H9 (cell line): ENCODE measurements around the gene DNAJC12. TPM values are rescaled to one million over a fixed set of nuclear protein-coding genes. Genes with fewer than 3 reads are reported as not detected.

ENCODE experiments used
- DNase-seq: peaks from one replicate; pipeline ENCODE4 v3.0.0-alpha.2; 2017
- H2AFZ ChIP-seq: one replicate; pipeline ENCODE4 v1.6.1; 2013; ENCODE audit warnings: mild to moderate bottlenecking, low read length, control low read depth, moderate library complexity
- H2AK5ac ChIP-seq: 2 replicates; pipeline ENCODE4 v1.6.1; 2013; ENCODE audit warnings: low read length, control low read depth, mixed read lengths; ENCODE audit not compliant: insufficient read length
- H2BK120ac ChIP-seq: one replicate; pipeline ENCODE4 v1.6.1; 2013; ENCODE audit warnings: low read depth, mild to moderate bottlenecking, low read length, control low read depth, inconsistent platforms; ENCODE audit not compliant: poor library complexity, severe bottlenecking
- H2BK12ac ChIP-seq: 2 replicates; pipeline ENCODE4 v1.6.1; 2013; ENCODE audit warnings: low read length, control low read depth, mixed read lengths, low read depth; ENCODE audit not compliant: insufficient read length
- H2BK15ac ChIP-seq: 2 replicates; pipeline ENCODE4 v1.6.1; 2013; ENCODE audit warnings: low read depth, low read length, control low read depth
- H2BK20ac ChIP-seq: one replicate; pipeline ENCODE4 v1.6.1; 2013; ENCODE audit warnings: low read depth, mild to moderate bottlenecking, low read length, control low read depth, inconsistent platforms; ENCODE audit not compliant: poor library complexity, severe bottlenecking
- H2BK5ac ChIP-seq: 2 replicates; pipeline ENCODE4 v1.6.1; 2013; ENCODE audit warnings: low read length, control low read depth, mixed read lengths; ENCODE audit not compliant: insufficient read length
- H3K14ac ChIP-seq: 2 replicates; pipeline ENCODE4 v1.6.1; 2013; ENCODE audit warnings: low read length, control low read depth; ENCODE audit not compliant: insufficient read depth
- H3K18ac ChIP-seq: 2 replicates; pipeline ENCODE4 v1.6.1; 2013; ENCODE audit warnings: low read depth, mild to moderate bottlenecking, mixed read lengths, low read length, control low read depth; ENCODE audit not compliant: insufficient read length
- H3K23ac ChIP-seq: 2 replicates; pipeline ENCODE4 v1.6.1; 2013; ENCODE audit warnings: low read length, control low read depth, mixed read lengths, low read depth; ENCODE audit not compliant: insufficient read length
- H3K23me2 ChIP-seq: 2 replicates; pipeline ENCODE4 v1.6.1; 2013; ENCODE audit warnings: low read depth, mild to moderate bottlenecking, mixed read lengths, low read length, control low read depth; ENCODE audit not compliant: insufficient read length, poor library complexity, severe bottlenecking
- H3K27ac ChIP-seq: 2 replicates; pipeline ENCODE4 v1.5.1; 2013; ENCODE audit warnings: low read length, control low read depth, mixed read lengths, low read depth; ENCODE audit not compliant: insufficient read length
- H3K27me3 ChIP-seq: 2 replicates; pipeline ENCODE4 v1.6.1; 2013; ENCODE audit warnings: low read length, control low read depth, inconsistent platforms; ENCODE audit not compliant: insufficient read depth
- H3K4ac ChIP-seq: 2 replicates; pipeline ENCODE4 v1.6.1; 2013; ENCODE audit warnings: low read depth, mild to moderate bottlenecking, control low read depth, inconsistent platforms, low read length, moderate library complexity
- H3K4me1 ChIP-seq: 2 replicates; pipeline ENCODE4 v1.6.1; 2013; ENCODE audit warnings: low read length, control low read depth, inconsistent platforms; ENCODE audit not compliant: insufficient read depth
- H3K4me2 ChIP-seq: 2 replicates; pipeline ENCODE4 v1.6.1; 2013; ENCODE audit warnings: low read length, control low read depth, mixed read lengths; ENCODE audit not compliant: insufficient read length, insufficient read depth
- H3K56ac ChIP-seq: 2 replicates; pipeline ENCODE4 v1.6.1; 2013; ENCODE audit warnings: low read depth, mild to moderate bottlenecking, mixed read lengths, low read length, control low read depth; ENCODE audit not compliant: insufficient read length
- H3K79me1 ChIP-seq: 2 replicates; pipeline ENCODE4 v1.6.1; 2013; ENCODE audit warnings: low read depth, mild to moderate bottlenecking, moderate library complexity, low read length, control low read depth, inconsistent platforms; ENCODE audit not compliant: insufficient read depth, poor library complexity, severe bottlenecking
- H3K79me2 ChIP-seq: 2 replicates; pipeline ENCODE4 v1.6.1; 2013; ENCODE audit warnings: low read length, control low read depth, inconsistent platforms; ENCODE audit not compliant: insufficient read depth
- H3K9ac ChIP-seq: 2 replicates; pipeline ENCODE4 v1.6.1; 2013; ENCODE audit warnings: low read length, control low read depth, mixed read lengths; ENCODE audit not compliant: insufficient read length; ENCODE audit errors: extremely low read depth
- H3K9me3 ChIP-seq: one replicate; pipeline ENCODE4 v1.6.1; 2013; ENCODE audit warnings: low read depth, low read length, inconsistent platforms; ENCODE audit not compliant: control insufficient read depth
- H3T11ph ChIP-seq: one replicate; pipeline ENCODE4 v1.6.1; 2013; ENCODE audit warnings: mild to moderate bottlenecking, low read length, control low read depth, inconsistent platforms
- H4K20me1 ChIP-seq: one replicate; pipeline ENCODE4 v1.6.1; 2013; ENCODE audit not compliant: control insufficient read depth, insufficient read length, insufficient read depth
- H4K5ac ChIP-seq: 2 replicates; pipeline ENCODE4 v1.6.1; 2013; ENCODE audit warnings: low read depth, mild to moderate bottlenecking, mixed read lengths, low read length, control low read depth; ENCODE audit not compliant: insufficient read length
- H4K8ac ChIP-seq: replicated peaks from 2 replicates; pipeline ENCODE4 v1.6.1; 2013; ENCODE audit warnings: low read length, control low read depth, mixed read lengths, low read depth; ENCODE audit not compliant: insufficient read length
- H4K91ac ChIP-seq: 2 replicates; pipeline ENCODE4 v1.6.1; 2013; ENCODE audit warnings: low read depth, mild to moderate bottlenecking, moderate library complexity, mixed read lengths, low read length, control low read depth; ENCODE audit not compliant: insufficient read length
- H3K27ac Mint-ChIP-seq, 3 experiments: 2 replicates in 2 of 3; 3 replicates in 1 of 3; pipeline ENCODE4 v1.8.0; 2020 to 2021; ENCODE audit warnings: mixed read lengths in 3 of 3, mild to moderate bottlenecking in 1 of 3, moderate library complexity in 1 of 3
- H3K27me3 Mint-ChIP-seq: 2 replicates; pipeline ENCODE4 v1.8.0; 2021; ENCODE audit warnings: low read depth, mild to moderate bottlenecking, moderate library complexity, mixed read lengths
- H3K36me3 Mint-ChIP-seq, 3 experiments: 2 replicates in 2 of 3; 3 replicates in 1 of 3; pipeline ENCODE4 v1.8.0; 2020 to 2021; ENCODE audit warnings: low read depth in 3 of 3, mixed read lengths in 3 of 3; ENCODE audit not compliant: insufficient read depth in 1 of 3
- H3K4me1 Mint-ChIP-seq, 2 experiments: 2 replicates each; pipeline ENCODE4 v1.8.0; 2020; ENCODE audit warnings: mixed read lengths in 2 of 2
- H3K4me3 Mint-ChIP-seq, 2 experiments: 2 replicates in 1 of 2; 3 replicates in 1 of 2; pipeline ENCODE4 v1.8.0; 2020 to 2021; ENCODE audit warnings: mild to moderate bottlenecking in 2 of 2, mixed read lengths in 2 of 2, moderate library complexity in 1 of 2
- H3K9me3 Mint-ChIP-seq, 2 experiments: 2 replicates in 1 of 2; 3 replicates in 1 of 2; pipeline ENCODE4 v1.8.0; 2020; ENCODE audit warnings: mild to moderate bottlenecking in 2 of 2, mixed read lengths in 2 of 2, moderate library complexity in 1 of 2
- CTCF ChIP-seq: fragments of 200-600 bp; sonication (generic); conservative IDR thresholded peaks from 3 replicates; pipeline ENCODE4 v1.8.0; 2021; ENCODE audit warnings: antibody characterized with exemption, mild to moderate bottlenecking
- WGBS: extraction: QIAGEN DNeasy Blood & Tissue Kit; methylation state at CpG from one replicate; pipeline ENCODE4 v1.1.7; 2013; ENCODE audit warnings: missing lambda C conversion rate, low lambda C conversion rate, mixed read lengths; ENCODE audit not compliant: insufficient read length; ENCODE audit errors: extremely low coverage; 5-methylcytosine and 5-hydroxymethylcytosine counted together
- total RNA-seq: library from RNA; stranded (reverse); gene quantifications from 2 replicates; pipeline ENCODE4 v1.2.1, GENCODE V29; 2021

Gene DNAJC12
- total RNA-seq, 1 experiment from 2014 or later, result 0.85 TPM

GRCh38 chr10:67875340-67876238 is 37.6 kb upstream of the DNAJC12 start:
- H4K20me1 ChIP-seq, result no peaks in the 10 kb centered on the region
- H2BK120ac ChIP-seq, result no peak overlapping the region
- no CpG with 5 or more reads among the region's 3 CpGs for WGBS
- H3K27ac ChIP-seq, result no peak overlapping the region
- no peak overlapping the region for H4K8ac ChIP-seq
- H3K4me1 ChIP-seq, result no peaks in the 10 kb centered on the region
- peaks cover 0 to 8% of the 10 kb centered on the region in 2 experiments; a peak in 2 of 4 replicates for H3K4me1 Mint-ChIP-seq
- H3K79me2 ChIP-seq, result no peaks in the 10 kb centered on the region
- no peak overlapping the region for H3K4me2 ChIP-seq
- no peak overlapping the region for H3T11ph ChIP-seq
- no peaks in the 10 kb centered on the region for H3K79me1 ChIP-seq
- no peak for TF ChIP-seq CTCF
- no peak overlapping the region for H2BK20ac ChIP-seq
- H4K5ac ChIP-seq, result no peak overlapping the region
- no peak overlapping the region for H3K56ac ChIP-seq
- H2BK15ac ChIP-seq, result no peak overlapping the region
- no peak overlapping the region for H3K23ac ChIP-seq
- H3K23me2 ChIP-seq, result no peaks in the 10 kb centered on the region
- H2BK12ac ChIP-seq, result no peak overlapping the region
- no peaks in the 10 kb centered on the region for H3K9me3 ChIP-seq
- no peaks in the 10 kb centered on the region for H3K36me3 Mint-ChIP-seq
- no peak overlapping the region for H4K91ac ChIP-seq
- H3K27ac Mint-ChIP-seq, result no peak overlapping the region
- H3K18ac ChIP-seq, result no peak overlapping the region
- H3K14ac ChIP-seq, result no peak overlapping the region
- H3K4ac ChIP-seq, result no peak overlapping the region
- H3K27me3 ChIP-seq, result no peaks in the 10 kb centered on the region
- no peaks in the 10 kb centered on the region for H3K27me3 Mint-ChIP-seq
- H3K4me3 Mint-ChIP-seq, result no peak overlapping the region
- no peak overlapping the region for H2AFZ ChIP-seq
- H3K9ac ChIP-seq, result no peak overlapping the region
- no peaks in the 10 kb centered on the region for H3K9me3 Mint-ChIP-seq
- H2AK5ac ChIP-seq, result no peak overlapping the region
- no peak for DNase-seq
- no peak overlapping the region for H2BK5ac ChIP-seq
